Panc1 (cell line): ENCODE measurements around the gene RHEB.

ENCODE experiments used
- POLR2AphosphoS5 ChIP-seq: IDR thresholded peaks from 2 replicates; pipeline ENCODE4 v1.6.1; 2012; ENCODE audit warnings: mild to moderate bottlenecking, low read depth, low read length, moderate library complexity
- REST ChIP-seq, 2 experiments: IDR thresholded peaks; 2 replicates each; pipeline ENCODE4 v1.6.1; 2011 to 2012; ENCODE audit warnings: low read depth in 2 of 2, control low read depth in 1 of 2, low read length in 1 of 2, mild to moderate bottlenecking in 1 of 2, moderate library complexity in 1 of 2; ENCODE audit not compliant: insufficient read depth in 1 of 2
- SIN3A ChIP-seq: IDR thresholded peaks from 2 replicates; pipeline ENCODE4 v1.6.1; 2012; ENCODE audit warnings: low read depth, mild to moderate bottlenecking, low read length, moderate library complexity, borderline replicate concordance; ENCODE audit not compliant: insufficient read depth
- TCF7L2 ChIP-seq: IDR thresholded peaks from 2 replicates; pipeline ENCODE4 v1.6.1; 2011; ENCODE audit warnings: mild to moderate bottlenecking, low read depth, low read length, inconsistent platforms
- TF ChIP-seq, protein P1 (sequence below): fragments of 450-650 bp; IDR thresholded peaks from 2 replicates; pipeline ENCODE4 v1.5.1; 2017; ENCODE audit warnings: mild to moderate bottlenecking

GRCh38 chr7:151437866-151438516, 81.7 kb downstream of the RHEB start:
- TF ChIP-seq, protein P1, sequence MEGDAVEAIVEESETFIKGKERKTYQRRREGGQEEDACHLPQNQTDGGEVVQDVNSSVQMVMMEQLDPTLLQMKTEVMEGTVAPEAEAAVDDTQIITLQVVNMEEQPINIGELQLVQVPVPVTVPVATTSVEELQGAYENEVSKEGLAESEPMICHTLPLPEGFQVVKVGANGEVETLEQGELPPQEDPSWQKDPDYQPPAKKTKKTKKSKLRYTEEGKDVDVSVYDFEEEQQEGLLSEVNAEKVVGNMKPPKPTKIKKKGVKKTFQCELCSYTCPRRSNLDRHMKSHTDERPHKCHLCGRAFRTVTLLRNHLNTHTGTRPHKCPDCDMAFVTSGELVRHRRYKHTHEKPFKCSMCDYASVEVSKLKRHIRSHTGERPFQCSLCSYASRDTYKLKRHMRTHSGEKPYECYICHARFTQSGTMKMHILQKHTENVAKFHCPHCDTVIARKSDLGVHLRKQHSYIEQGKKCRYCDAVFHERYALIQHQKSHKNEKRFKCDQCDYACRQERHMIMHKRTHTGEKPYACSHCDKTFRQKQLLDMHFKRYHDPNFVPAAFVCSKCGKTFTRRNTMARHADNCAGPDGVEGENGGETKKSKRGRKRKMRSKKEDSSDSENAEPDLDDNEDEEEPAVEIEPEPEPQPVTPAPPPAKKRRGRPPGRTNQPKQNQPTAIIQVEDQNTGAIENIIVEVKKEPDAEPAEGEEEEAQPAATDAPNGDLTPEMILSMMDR = no peak
- TF ChIP-seq SIN3A (no peak), POLR2AphosphoS5 (no peak), REST (IDR thresholded peaks at IDR 0.05; ENCODE audit: insufficient read depth in 1 of 2, low read depth in 2 of 2, low read length in 1 of 2) (no peak), TCF7L2 (no peak)
